ENCODE results near the gene TIMM50.
A peak's percentile ranks its signal among the peaks of the same experiment; 100 is the strongest.

The TIMM50 gene

GRCh38 chr19:39509233-39509632, 28.6 kb downstream of the TIMM50 start:
- H3K27me3 ChIP-seq (ENCODE audit: control insufficient read depth in 5 of 5, insufficient read depth in 4 of 5, low read length in 5 of 5), result peaks cover 31 to 53% (median 51%) of the 10 kb centered on the region in 5 donors
- H3K4me3 ChIP-seq (ENCODE audit: low read depth in 1 of 5, low read length in 5 of 5), result no peak overlapping the region
- peaks cover 0 to 10% (median 9%) of the 10 kb centered on the region in 5 donors for H3K4me1 ChIP-seq (ENCODE audit: control insufficient read depth in 5 of 5, insufficient read depth in 5 of 5, low read length in 5 of 5)
- H3K9me3 ChIP-seq (ENCODE audit: control insufficient read depth in 5 of 5, low read length in 5 of 5), result peaks cover 0 to 5% (median 0%) of the 10 kb centered on the region in 5 donors
- no peak overlapping the region for H3K9ac ChIP-seq (ENCODE audit: low read length in 5 of 5)
- no peaks in the 10 kb centered on the region for H3K36me3 ChIP-seq (ENCODE audit: control insufficient read depth in 5 of 5, insufficient read depth in 5 of 5, low read length in 5 of 5)
- H3K27ac ChIP-seq (ENCODE audit: low read depth, low read length), result no peak overlapping the region

GRCh38 chr19:39512988-39513387, 32.4 kb downstream of the TIMM50 start:
- Histone ChIP-seq H3K4me3 (ENCODE audit: low read depth in 1 of 5, low read length in 5 of 5) (no peak overlapping the region), H3K27me3 (ENCODE audit: control insufficient read depth in 5 of 5, insufficient read depth in 4 of 5, low read length in 5 of 5) (peaks cover 31 to 53% (median 48%) of the 10 kb centered on the region in 5 donors), H3K9me3 (ENCODE audit: control insufficient read depth in 5 of 5, low read length in 5 of 5) (peaks cover 0 to 5% (median 0%) of the 10 kb centered on the region in 5 donors), H3K36me3 (ENCODE audit: control insufficient read depth in 5 of 5, insufficient read depth in 5 of 5, low read length in 5 of 5) (no peaks in the 10 kb centered on the region), H3K27ac (ENCODE audit: low read depth, low read length) (no peak overlapping the region), H3K4me1 (ENCODE audit: control insufficient read depth in 5 of 5, insufficient read depth in 5 of 5, low read length in 5 of 5) (peaks cover 0 to 19% (median 17%) of the 10 kb centered on the region in 5 donors), H3K9ac (ENCODE audit: low read length in 5 of 5) (no peak overlapping the region)

GRCh38 chr19:39514840-39515550, 34.4 kb downstream of the TIMM50 start, which contains the start of gene SELENOV:
Gene SELENOV, plus strand, starts transcription at chr19:39515139. Its CDS starts 74 bp downstream, at chr19:39515213.
- Histone ChIP-seq H3K9ac (ENCODE audit: low read length in 5 of 5) (no peak within 1 kb of the TSS), H3K9me3 (ENCODE audit: control insufficient read depth in 5 of 5, low read length in 5 of 5) (peaks cover 0 to 5% (median 0%) of the 10 kb centered on the region in 5 donors), H3K36me3 (ENCODE audit: control insufficient read depth in 5 of 5, insufficient read depth in 5 of 5, low read length in 5 of 5) (no peaks in the 10 kb centered on the region), H3K27me3 (ENCODE audit: control insufficient read depth in 5 of 5, insufficient read depth in 4 of 5, low read length in 5 of 5) (peaks cover 28 to 47% (median 40%) of the 10 kb centered on the region in 5 donors), H3K4me1 (ENCODE audit: control insufficient read depth in 5 of 5, insufficient read depth in 5 of 5, low read length in 5 of 5) (peaks cover 0 to 19% (median 17%) of the 10 kb centered on the region in 5 donors), H3K4me3 (ENCODE audit: low read depth in 1 of 5, low read length in 5 of 5) (peak within 1 kb of the TSS in 4 of 5 donors; percentile 22 to 53 (median 37)), H3K27ac (ENCODE audit: low read depth, low read length) (no peak within 1 kb of the TSS)

GRCh38 chr19:39515551-39516191, 35.0 kb downstream of the TIMM50 start:
- peak overlapping the region in 4 of 5 donors; percentile 22 to 53 (median 37) for H3K4me3 ChIP-seq (ENCODE audit: low read depth in 1 of 5, low read length in 5 of 5)
- no peak overlapping the region for H3K9ac ChIP-seq (ENCODE audit: low read length in 5 of 5)
- no peak overlapping the region for H3K27ac ChIP-seq (ENCODE audit: low read depth, low read length)
- H3K27me3 ChIP-seq (ENCODE audit: control insufficient read depth in 5 of 5, insufficient read depth in 4 of 5, low read length in 5 of 5), result peaks cover 28 to 47% (median 40%) of the 10 kb centered on the region in 5 donors
- H3K9me3 ChIP-seq (ENCODE audit: control insufficient read depth in 5 of 5, low read length in 5 of 5), result peaks cover 0 to 5% (median 0%) of the 10 kb centered on the region in 5 donors
- H3K36me3 ChIP-seq (ENCODE audit: control insufficient read depth in 5 of 5, insufficient read depth in 5 of 5, low read length in 5 of 5), result no peaks in the 10 kb centered on the region
- H3K4me1 ChIP-seq (ENCODE audit: control insufficient read depth in 5 of 5, insufficient read depth in 5 of 5, low read length in 5 of 5), result peaks cover 0 to 19% (median 17%) of the 10 kb centered on the region in 5 donors

GRCh38 chr19:39516270-39516669, 35.6 kb downstream of the TIMM50 start:
- no peak overlapping the region for H3K4me3 ChIP-seq (ENCODE audit: low read depth in 1 of 5, low read length in 5 of 5)
- H3K36me3 ChIP-seq (ENCODE audit: control insufficient read depth in 5 of 5, insufficient read depth in 5 of 5, low read length in 5 of 5), result no peaks in the 10 kb centered on the region
- H3K4me1 ChIP-seq (ENCODE audit: control insufficient read depth in 5 of 5, insufficient read depth in 5 of 5, low read length in 5 of 5), result peaks cover 0 to 19% (median 17%) of the 10 kb centered on the region in 5 donors
- no peak overlapping the region for H3K9ac ChIP-seq (ENCODE audit: low read length in 5 of 5)
- H3K9me3 ChIP-seq (ENCODE audit: control insufficient read depth in 5 of 5, low read length in 5 of 5), result peaks cover 0 to 5% (median 0%) of the 10 kb centered on the region in 5 donors
- peaks cover 28 to 47% (median 40%) of the 10 kb centered on the region in 5 donors for H3K27me3 ChIP-seq (ENCODE audit: control insufficient read depth in 5 of 5, insufficient read depth in 4 of 5, low read length in 5 of 5)
- H3K27ac ChIP-seq (ENCODE audit: low read depth, low read length), result no peak overlapping the region

GRCh38 chr19:39517432-39517831, 36.8 kb downstream of the TIMM50 start:
- Histone ChIP-seq H3K4me3 (ENCODE audit: low read depth in 1 of 5, low read length in 5 of 5) (no peak overlapping the region), H3K27me3 (ENCODE audit: control insufficient read depth in 5 of 5, insufficient read depth in 4 of 5, low read length in 5 of 5) (peaks cover 28 to 45% (median 40%) of the 10 kb centered on the region in 5 donors), H3K9ac (ENCODE audit: low read length in 5 of 5) (no peak overlapping the region), H3K4me1 (ENCODE audit: control insufficient read depth in 5 of 5, insufficient read depth in 5 of 5, low read length in 5 of 5) (peaks cover 0 to 19% (median 17%) of the 10 kb centered on the region in 5 donors), H3K9me3 (ENCODE audit: control insufficient read depth in 5 of 5, low read length in 5 of 5) (peaks cover 0 to 5% (median 0%) of the 10 kb centered on the region in 5 donors), H3K36me3 (ENCODE audit: control insufficient read depth in 5 of 5, insufficient read depth in 5 of 5, low read length in 5 of 5) (no peaks in the 10 kb centered on the region), H3K27ac (ENCODE audit: low read depth, low read length) (no peak overlapping the region)

- Histone ChIP-seq H3K27me3 (ENCODE audit: control insufficient read depth in 5 of 5, insufficient read depth in 4 of 5, low read length in 5 of 5) (peaks cover 28 to 38% (median 35%) of the 10 kb centered on the region in 5 donors), H3K36me3 (ENCODE audit: control insufficient read depth in 5 of 5, insufficient read depth in 5 of 5, low read length in 5 of 5) (no peaks in the 10 kb centered on the region), H3K4me3 (ENCODE audit: low read depth in 1 of 5, low read length in 5 of 5) (no peak overlapping the region), H3K9ac (ENCODE audit: low read length in 5 of 5) (no peak overlapping the region), H3K9me3 (ENCODE audit: control insufficient read depth in 5 of 5, low read length in 5 of 5) (no peaks in the 10 kb centered on the region), H3K27ac (ENCODE audit: low read depth, low read length) (no peak overlapping the region), H3K4me1 (ENCODE audit: control insufficient read depth in 5 of 5, insufficient read depth in 5 of 5, low read length in 5 of 5) (peaks cover 0 to 19% (median 17%) of the 10 kb centered on the region in 5 donors)
Observed at GRCh38 chr19:39518458-39518857, 37.8 kb downstream of the TIMM50 start.

- no peak overlapping the region for H3K4me3 ChIP-seq (ENCODE audit: low read depth in 1 of 5, low read length in 5 of 5)
- peaks cover 0 to 19% (median 17%) of the 10 kb centered on the region in 5 donors for H3K4me1 ChIP-seq (ENCODE audit: control insufficient read depth in 5 of 5, insufficient read depth in 5 of 5, low read length in 5 of 5)
- peaks cover 25 to 34% (median 33%) of the 10 kb centered on the region in 5 donors for H3K27me3 ChIP-seq (ENCODE audit: control insufficient read depth in 5 of 5, insufficient read depth in 4 of 5, low read length in 5 of 5)
- no peak overlapping the region for H3K27ac ChIP-seq (ENCODE audit: low read depth, low read length)
- H3K9ac ChIP-seq (ENCODE audit: low read length in 5 of 5), result no peak overlapping the region
- no peaks in the 10 kb centered on the region for H3K36me3 ChIP-seq (ENCODE audit: control insufficient read depth in 5 of 5, insufficient read depth in 5 of 5, low read length in 5 of 5)
- no peaks in the 10 kb centered on the region for H3K9me3 ChIP-seq (ENCODE audit: control insufficient read depth in 5 of 5, low read length in 5 of 5)
Observed at GRCh38 chr19:39518975-39519374, 38.3 kb downstream of the TIMM50 start.

- no peaks in the 10 kb centered on the region for H3K36me3 ChIP-seq (ENCODE audit: control insufficient read depth in 5 of 5, insufficient read depth in 5 of 5, low read length in 5 of 5)
- H3K4me1 ChIP-seq (ENCODE audit: control insufficient read depth in 5 of 5, insufficient read depth in 5 of 5, low read length in 5 of 5), result peaks cover 0 to 6% (median 4%) of the 10 kb centered on the region in 5 donors
- peaks cover 7 to 16% (median 14%) of the 10 kb centered on the region in 5 donors for H3K27me3 ChIP-seq (ENCODE audit: control insufficient read depth in 5 of 5, insufficient read depth in 4 of 5, low read length in 5 of 5)
- no peak overlapping the region for H3K4me3 ChIP-seq (ENCODE audit: low read depth in 1 of 5, low read length in 5 of 5)
- H3K9ac ChIP-seq (ENCODE audit: low read length in 5 of 5), result no peak overlapping the region
- no peaks in the 10 kb centered on the region for H3K9me3 ChIP-seq (ENCODE audit: control insufficient read depth in 5 of 5, low read length in 5 of 5)
- H3K27ac ChIP-seq (ENCODE audit: low read depth, low read length), result no peak overlapping the region
Observed at GRCh38 chr19:39520541-39521484, 40.2 kb downstream of the TIMM50 start.
